HepG2 (cell line): ENCODE measurements around the gene MMAA. TPM values are rescaled to one million over a fixed set of nuclear protein-coding genes. Genes with fewer than 3 reads are reported as not detected.

Experiments
- ATAC-seq: fragments of 200-7000 bp; cut with Tn5 transposase; 3 replicates; pipeline ENCODE4 v1.9.1; 2020; ENCODE audit warnings: mild to moderate bottlenecking, moderate library complexity
- BruUV-seq: library from RNA; stranded (reverse); fragments of 400-500 nt; replicated peaks from 2 replicates; lab custom pipeline; 2021; lab: Mats Ljungman, UMichigan
- CTCF ChIA-PET: fragments of 300-600 bp; formaldehyde crosslinking; extraction: SDS; loops from one replicate; lab custom pipeline; 2021; ENCODE audit warnings: low total read pairs, inconsistent platforms, low intra/inter-chr PET ratio; lab: Yijun Ruan, JAX
- POLR2A ChIA-PET: fragments of 350-600 bp; sonication (Branson Sonifier 250); formaldehyde crosslinking; loops from one replicate; lab custom pipeline; 2020; ENCODE audit warnings: antibody characterized with exemption, inconsistent platforms; lab: Yijun Ruan, JAX
- DNase-seq: peaks from one replicate; pipeline ENCODE4 v3.0.0-alpha.2; 2015; ENCODE audit warnings: low spot score
- FAIRE-seq: peaks from 3 replicates; lab custom pipeline; 2011; peaks lifted over from hg19 to GRCh38; lab: Jason Lieb, UNC
- H2AFZ ChIP-seq: one replicate; pipeline ENCODE4 v1.6.1; 2011; ENCODE audit warnings: low read length, inconsistent platforms
- H3K27ac ChIP-seq: fragments of 300-600 bp; 3 replicates; pipeline ENCODE4 v1.8.0; 2011; ENCODE audit warnings: mixed run types, mild to moderate bottlenecking, mixed read lengths, low read length, inconsistent platforms; ENCODE audit not compliant: insufficient read depth; ENCODE audit errors: extremely low read length
- H3K27me3 ChIP-seq, 2 experiments: fragments of 200-600 bp in 1 of 2; 2 replicates in 1 of 2; 3 replicates in 1 of 2; pipeline versions ENCODE4 v1.6.0 to v1.8.0; 2011; ENCODE audit warnings: low read length in 2 of 2, mild to moderate bottlenecking in 2 of 2, moderate library complexity in 2 of 2, inconsistent platforms in 1 of 2; ENCODE audit not compliant: insufficient read depth in 2 of 2, control insufficient read depth in 1 of 2
- H3K36me3 ChIP-seq, 2 experiments: fragments of 200-600 bp in 1 of 2; replicated peaks in 1 of 2; 2 replicates in 1 of 2; 3 replicates in 1 of 2; pipeline versions ENCODE4 v1.5.1 to v1.8.0; 2011; ENCODE audit warnings: low read length in 2 of 2, inconsistent platforms in 1 of 2; ENCODE audit not compliant: insufficient read depth in 2 of 2, control insufficient read depth in 1 of 2
- H3K4me1 ChIP-seq: 2 replicates; pipeline ENCODE4 v1.5.1; 2012; ENCODE audit warnings: low read length, inconsistent platforms; ENCODE audit not compliant: insufficient read depth
- H3K4me2 ChIP-seq: 2 replicates; pipeline ENCODE4 v1.6.0; 2011; ENCODE audit warnings: low read depth, low read length, inconsistent platforms
- H3K4me3 ChIP-seq, 3 experiments: fragments of 200-600 bp in 1 of 3; sonication (generic), shearing (Covaris generic) in 1 of 3; replicated peaks in 1 of 3; 2 replicates each; pipeline ENCODE4 v1.5.1; 2011 to 2016; ENCODE audit warnings: low read length in 3 of 3, inconsistent platforms in 2 of 3, low read depth in 2 of 3, mild to moderate bottlenecking in 2 of 3, control low read depth in 1 of 3, mixed read lengths in 1 of 3; ENCODE audit not compliant: insufficient read depth in 1 of 3
- H3K79me2 ChIP-seq: one replicate; pipeline ENCODE4 v1.6.1; 2011; ENCODE audit warnings: low read length, inconsistent platforms; ENCODE audit not compliant: insufficient read depth
- H3K9ac ChIP-seq: 2 replicates; pipeline ENCODE4 v1.6.0; 2011; ENCODE audit warnings: mild to moderate bottlenecking, low read depth, low read length, inconsistent platforms; ENCODE audit not compliant: insufficient read depth
- H3K9me3 ChIP-seq: 2 replicates; pipeline ENCODE4 v1.5.1; 2012; ENCODE audit warnings: mild to moderate bottlenecking, low read length
- H4K20me1 ChIP-seq: 2 replicates; pipeline ENCODE4 v1.6.0; 2011; ENCODE audit warnings: inconsistent platforms, mild to moderate bottlenecking, low read length, moderate library complexity; ENCODE audit not compliant: insufficient read depth
- BCL6 ChIP-seq: IDR thresholded peaks from 2 replicates; pipeline ENCODE4 v1.6.1; 2016; ENCODE audit warnings: missing genetic modification reagents, missing compliant biosample characterization
- DZIP1 ChIP-seq: sonication (generic); formaldehyde crosslinking; IDR thresholded peaks from 2 replicates; pipeline ENCODE4 v1.5.0; 2020; ENCODE audit warnings: mild to moderate bottlenecking, missing genetic modification reagents
- EHMT2 ChIP-seq: fragments of 200-600 bp; sonication (generic); IDR thresholded peaks from 2 replicates; pipeline ENCODE4 v1.7.0; 2017; ENCODE audit warnings: antibody characterized with exemption, low read depth, low read length, borderline replicate concordance
- EP300 ChIP-seq, 3 experiments: sonication (generic) in 1 of 3; formaldehyde crosslinking in 1 of 3; IDR thresholded peaks; 2 replicates each; pipeline versions ENCODE4 v1.5.1 to v1.6.1; 2011 to 2020; ENCODE audit warnings: low read depth in 2 of 3, low read length in 2 of 3, borderline replicate concordance in 1 of 3, improper control_type of control experiment in 1 of 3, mild to moderate bottlenecking in 1 of 3, missing genetic modification reagents in 1 of 3, moderate library complexity in 1 of 3
- HNRNPUL1 ChIP-seq: fragments of 200-400 bp; formaldehyde crosslinking; IDR thresholded peaks from 2 replicates; pipeline ENCODE4 v1.6.1; 2017; ENCODE audit warnings: low read depth, mild to moderate bottlenecking, low read length, moderate library complexity
- PATZ1 ChIP-seq: sonication (generic); formaldehyde crosslinking; IDR thresholded peaks from 2 replicates; pipeline ENCODE4 v1.4.0; 2020; ENCODE audit warnings: missing genetic modification reagents
- PPARG ChIP-seq: conservative IDR thresholded peaks from 2 replicates; pipeline ENCODE4 v1.6.1; 2016; ENCODE audit warnings: missing biosample characterization, missing genetic modification reagents
- RFX3 ChIP-seq: IDR thresholded peaks from 2 replicates; pipeline ENCODE4 v1.6.1; 2016; ENCODE audit warnings: missing biosample characterization, missing genetic modification reagents
- SMARCC2 ChIP-seq: fragments of 450-650 bp; IDR thresholded peaks from 2 replicates; pipeline ENCODE4 v1.6.1; 2017; ENCODE audit warnings: antibody characterized with exemption, mild to moderate bottlenecking
- ZFP1 ChIP-seq: IDR thresholded peaks from 2 replicates; pipeline ENCODE4 v1.6.1; 2016
- ZNF101 ChIP-seq: sonication (generic); formaldehyde crosslinking; IDR thresholded peaks from 2 replicates; pipeline ENCODE4 v1.4.0; 2020; ENCODE audit warnings: mild to moderate bottlenecking, low read depth, missing genetic modification reagents, borderline replicate concordance
- ZNF17 ChIP-seq: sonication (generic); formaldehyde crosslinking; IDR thresholded peaks from 2 replicates; pipeline ENCODE4 v1.5.0; 2020; ENCODE audit warnings: mild to moderate bottlenecking, missing genetic modification reagents
- ZNF24 ChIP-seq: fragments of 450-650 bp; IDR thresholded peaks from 2 replicates; pipeline ENCODE4 v1.6.1; 2017; ENCODE audit warnings: antibody characterized with exemption, mild to moderate bottlenecking
- ZNF3 ChIP-seq: IDR thresholded peaks from 2 replicates; pipeline ENCODE4 v1.7.0; 2017; ENCODE audit warnings: inconsistent platforms
- ZNF362 ChIP-seq: sonication (generic); formaldehyde crosslinking; IDR thresholded peaks from 2 replicates; pipeline ENCODE4 v1.4.0; 2020; ENCODE audit warnings: missing genetic modification reagents, mild to moderate bottlenecking, borderline replicate concordance
- ZNF557 ChIP-seq: sonication (generic); formaldehyde crosslinking; IDR thresholded peaks from 2 replicates; pipeline ENCODE4 v1.4.0; 2020; ENCODE audit warnings: missing genetic modification reagents
- ZSCAN25 ChIP-seq: sonication (generic); formaldehyde crosslinking; IDR thresholded peaks from 2 replicates; pipeline ENCODE4 v1.8.0; 2022; ENCODE audit warnings: mild to moderate bottlenecking, missing genetic modification reagents
- WGBS: methylation state at CpG from one replicate; pipeline ENCODE4 v1.1.6; 2017; ENCODE audit warnings: low lambda C conversion rate; 5-methylcytosine and 5-hydroxymethylcytosine counted together
- in situ Hi-C: cut with HindIII; loops from 2 replicates; pipeline ENCODE4 v1.10.0; 2017; ENCODE audit warnings: low pct_unique_long_range_greater_than_20kb; ENCODE audit not compliant: extremely low pct_ligation_motif_present
- intact Hi-C: fragments of 100-400 bp; cut with micrococcal nuclease; formaldehyde crosslinking; loops from one replicate; pipeline ENCODE4 v1.10.0; 2022; ENCODE audit not compliant: unreplicated experiment
- polyA plus RNA-seq, 8 experiments: library from polyadenylated mRNA; depleted of rRNA in 3 of 8; stranded (reverse) in 7 of 8; unstranded in 1 of 8; fragments of >200 nt; fragmentation: Illumina TruSeq in 4 of 8; extraction: Trizol in 4 of 8; gene quantifications; 2 replicates each; pipeline versions ENCODE4 v1.2.1 to v1.2.3, GENCODE V29; 2011 to 2016; ENCODE audit warnings: low read depth in 4 of 8, missing spikeins in 1 of 8, mixed read lengths in 1 of 8; ENCODE audit not compliant: insufficient read depth in 1 of 8
- total RNA-seq, 5 experiments: library from RNA; depleted of rRNA; stranded (reverse); fragments of >200 nt; fragmentation: Illumina TruSeq; extraction: Trizol; gene quantifications; 2 replicates each; pipeline ENCODE4 v1.2.3, GENCODE V29; 2016; ENCODE audit warnings: low read depth in 1 of 5

MMAA gene
- total and polyA plus RNA-seq, 2 of the 13 experiments (the other 11 are each of a cell fraction or from before 2014, with no cell fraction given): 1.3 to 2.8 TPM

DNA sequence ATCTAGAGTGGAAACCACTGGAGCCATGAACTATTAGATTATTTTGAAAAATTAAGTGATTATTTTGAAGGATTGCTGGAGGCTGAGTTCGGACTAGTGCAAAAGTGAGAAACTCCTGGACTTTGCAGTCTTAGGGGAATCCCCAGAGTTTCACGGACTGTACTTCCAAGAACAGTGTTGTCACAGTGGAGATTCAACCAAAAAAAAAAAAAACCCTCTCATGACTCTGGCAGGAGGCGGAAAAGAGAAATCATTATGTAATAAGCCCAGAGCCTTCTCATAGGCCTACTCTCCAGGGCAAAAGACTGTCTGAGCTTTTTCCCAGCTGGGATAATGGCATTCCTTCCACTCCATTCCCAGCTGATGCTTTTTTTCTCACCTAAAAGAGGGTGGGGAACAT lies 44.0 kb downstream of the MMAA start (continued):
- TF ChIP-seq DZIP1 (no peak), PATZ1 (no peak), ZFP1 (CRISPR knock-in tag) (no peak), ZNF362 (CRISPR knock-in tag) (peak; percentile 23; the same call in 1 of the 2 replicates)

GRCh38 chr4:145665773-145666172 lies 46.6 kb downstream of the MMAA start:
- Histone ChIP-seq H2AFZ (no peak overlapping the region), H3K9me3 (no peaks in the 10 kb centered on the region)
- FAIRE-seq: no peak
- TF ChIP-seq BCL6 (CRISPR knock-in tag) (no peak), EP300 (IDR thresholded peaks at IDR 0.05; ENCODE audit: low read depth in 2 of 2, low read length in 2 of 2) (no peak), EP300 (CRISPR knock-in tag; IDR thresholded peaks at IDR 0.05; ENCODE audit: borderline replicate concordance) (no peak), ZNF101 (CRISPR knock-in tag) (no peak), ZSCAN25 (CRISPR knock-in tag) (no peak), ZNF557 (no peak), SMARCC2 (no peak), ZNF24 (no peak), HNRNPUL1 (no peak), EHMT2 (no peak), PPARG (CRISPR knock-in tag) (no peak), ZNF17 (CRISPR knock-in tag) (no peak), RFX3 (CRISPR knock-in tag) (no peak), ZNF3 (CRISPR knock-in tag) (no peak)

More at GRCh38 chr4:145665773-145666172, 46.6 kb downstream of the MMAA start:
- Histone ChIP-seq H3K9ac (no peak overlapping the region), H3K4me3 (no peak overlapping the region), H3K4me1 (no peaks in the 10 kb centered on the region), H3K27me3 (no peaks in the 10 kb centered on the region), H4K20me1 (no peaks in the 10 kb centered on the region), H3K4me2 (no peak overlapping the region), H3K27ac (no peak overlapping the region), H3K36me3 (no peaks in the 10 kb centered on the region), H3K79me2 (no peaks in the 10 kb centered on the region)
- BruUV-seq: no TSS peak
- DNase-seq (no peak), ATAC-seq (no peak)
- ChIA-PET CTCF (no interaction called here), POLR2A (no interaction called here)
- 36% methylated on average over 1 of the region's 1 CpG for WGBS
- in situ Hi-C loops: no loop called here
- intact Hi-C loops: no loop called here
